ENCODE data around the gene MFSD2B.
"Not testable (repeated sequence)": the region's sequence is repeated elsewhere in the genome, so short reads cannot be mapped to it uniquely, and the experiment has no call there.

MFSD2B gene

GRCh38 chr2:24009680-24010476 lies at the start of gene MFSD2B:
Gene MFSD2B, plus strand, starts transcription at chr2:24010085. Its CDS starts 12 bp downstream, at chr2:24010097.
- Mint-ChIP-seq H3K4me3 (no peak within 1 kb of the TSS), H3K4me1 (peaks cover 4% of the 10 kb centered on the region), H3K27ac (no peak within 1 kb of the TSS), H3K9me3 (no peaks in the 10 kb centered on the region), H3K27me3 (peaks cover 30% of the 10 kb centered on the region), H3K36me3 (no peaks in the 10 kb centered on the region)

GRCh38 chr2:23967846-23968245 lies 42.0 kb upstream of the MFSD2B start:
- no peaks in the 10 kb centered on the region for H3K9me3 Mint-ChIP-seq
- H3K27ac Mint-ChIP-seq: no peak overlapping the region
- H3K27me3 Mint-ChIP-seq: no peaks in the 10 kb centered on the region
- H3K4me3 Mint-ChIP-seq: no peak overlapping the region
- peaks cover 5% of the 10 kb centered on the region for H3K36me3 Mint-ChIP-seq
- H3K4me1 Mint-ChIP-seq: peaks cover 3% of the 10 kb centered on the region

GRCh38 chr2:23976883-23977282 lies 33.0 kb upstream of the MFSD2B start:
- Mint-ChIP-seq H3K9me3 (no peaks in the 10 kb centered on the region), H3K4me1 (no peaks in the 10 kb centered on the region), H3K36me3 (peaks cover 6% of the 10 kb centered on the region), H3K27me3 (no peaks in the 10 kb centered on the region), H3K27ac (no peak overlapping the region), H3K4me3 (no peak overlapping the region)

- Mint-ChIP-seq H3K9me3 (no peaks in the 10 kb centered on the region), H3K27ac (no peak overlapping the region), H3K27me3 (no peaks in the 10 kb centered on the region), H3K36me3 (no peaks in the 10 kb centered on the region), H3K4me1 (no peaks in the 10 kb centered on the region), H3K4me3 (no peak overlapping the region)
These were observed 21.5 kb upstream of the MFSD2B start for GRCh38 chr2:23988371-23988770.

- Mint-ChIP-seq H3K4me1 (no peaks in the 10 kb centered on the region), H3K36me3 (peaks cover 2% of the 10 kb centered on the region), H3K4me3 (no peak overlapping the region), H3K27me3 (no peaks in the 10 kb centered on the region), H3K27ac (no peak overlapping the region), H3K9me3 (no peaks in the 10 kb centered on the region)
These were observed 17.0 kb upstream of the MFSD2B start for GRCh38 chr2:23992931-23993330.

GRCh38 chr2:23993736-23994269 lies 16.1 kb upstream of the MFSD2B start:
- no peak overlapping the region for H3K4me3 Mint-ChIP-seq

GRCh38 chr2:23994567-23994966 lies 15.3 kb upstream of the MFSD2B start:
- H3K9me3 Mint-ChIP-seq: no peaks in the 10 kb centered on the region
- H3K4me3 Mint-ChIP-seq: no peak overlapping the region

More at GRCh38 chr2:23993736-23994269, 16.1 kb upstream of the MFSD2B start:
- H3K27me3 Mint-ChIP-seq: no peaks in the 10 kb centered on the region
- no peaks in the 10 kb centered on the region for H3K9me3 Mint-ChIP-seq
- H3K36me3 Mint-ChIP-seq: peaks cover 5% of the 10 kb centered on the region
- H3K27ac Mint-ChIP-seq: no peak overlapping the region
- H3K4me1 Mint-ChIP-seq: no peaks in the 10 kb centered on the region

GRCh38 chr2:24007693-24008092 lies 2.2 kb upstream of the MFSD2B start:
- Mint-ChIP-seq H3K9me3 (no peaks in the 10 kb centered on the region), H3K4me1 (peaks cover 4% of the 10 kb centered on the region)

More at GRCh38 chr2:23994567-23994966, 15.3 kb upstream of the MFSD2B start:
- Mint-ChIP-seq H3K4me1 (no peaks in the 10 kb centered on the region), H3K27ac (peak overlapping the region; percentile 30), H3K36me3 (peaks cover 5% of the 10 kb centered on the region), H3K27me3 (no peaks in the 10 kb centered on the region)

GRCh38 chr2:24008672-24009366 lies 1.1 kb upstream of the MFSD2B start:
- no peak overlapping the region for H3K27ac Mint-ChIP-seq
- no peak overlapping the region for H3K4me3 Mint-ChIP-seq
- no peaks in the 10 kb centered on the region for H3K9me3 Mint-ChIP-seq
- peaks cover 4% of the 10 kb centered on the region for H3K4me1 Mint-ChIP-seq
- H3K27me3 Mint-ChIP-seq: peaks cover 28% of the 10 kb centered on the region
- no peaks in the 10 kb centered on the region for H3K36me3 Mint-ChIP-seq

More at GRCh38 chr2:24007693-24008092, 2.2 kb upstream of the MFSD2B start:
- H3K36me3 Mint-ChIP-seq: no peaks in the 10 kb centered on the region
- peaks cover 25% of the 10 kb centered on the region for H3K27me3 Mint-ChIP-seq
- no peak overlapping the region for H3K4me3 Mint-ChIP-seq
- no peak overlapping the region for H3K27ac Mint-ChIP-seq

- Mint-ChIP-seq H3K27ac (no peak overlapping the region), H3K4me3 (no peak overlapping the region), H3K4me1 (peaks cover 4% of the 10 kb centered on the region), H3K36me3 (no peaks in the 10 kb centered on the region), H3K9me3 (no peaks in the 10 kb centered on the region), H3K27me3 (peaks cover 28% of the 10 kb centered on the region)
These were observed 562 bp upstream of the MFSD2B start for GRCh38 chr2:24009367-24009679.

- Mint-ChIP-seq H3K4me1 (peaks cover 4% of the 10 kb centered on the region), H3K4me3 (no peak overlapping the region), H3K27me3 (peaks cover 30% of the 10 kb centered on the region), H3K9me3 (no peaks in the 10 kb centered on the region), H3K27ac (no peak overlapping the region), H3K36me3 (no peaks in the 10 kb centered on the region)
These were observed 778 bp downstream of the MFSD2B start for GRCh38 chr2:24010477-24011249.

- Mint-ChIP-seq H3K36me3 (no peaks in the 10 kb centered on the region), H3K4me3 (no peak overlapping the region), H3K4me1 (peaks cover 4% of the 10 kb centered on the region), H3K27ac (peak overlapping the region; percentile 84), H3K27me3 (peaks cover 30% of the 10 kb centered on the region), H3K9me3 (no peaks in the 10 kb centered on the region)
These were observed 1.6 kb downstream of the MFSD2B start for GRCh38 chr2:24011250-24012104.

GRCh38 chr2:24012521-24013188 lies 2.8 kb downstream of the MFSD2B start:
- no peaks in the 10 kb centered on the region for H3K9me3 Mint-ChIP-seq
- no peak overlapping the region for H3K4me3 Mint-ChIP-seq
- H3K27ac Mint-ChIP-seq: no peak overlapping the region

GRCh38 chr2:24014902-24015301 lies 5.0 kb downstream of the MFSD2B start:
- not testable (repeated sequence) for H3K4me1 Mint-ChIP-seq, H3K27ac Mint-ChIP-seq, H3K4me3 Mint-ChIP-seq, H3K9me3 Mint-ChIP-seq, H3K36me3 Mint-ChIP-seq
- H3K27me3 Mint-ChIP-seq: peaks cover 22% of the 10 kb centered on the region

More at GRCh38 chr2:24012521-24013188, 2.8 kb downstream of the MFSD2B start:
- no peaks in the 10 kb centered on the region for H3K36me3 Mint-ChIP-seq
- peaks cover 4% of the 10 kb centered on the region for H3K4me1 Mint-ChIP-seq
- H3K27me3 Mint-ChIP-seq: peaks cover 30% of the 10 kb centered on the region

All from activated naive CD4-positive, alpha-beta T cell treated with anti-CD3 and anti-CD28 coated beads, Interleukin-2, amount 50 U/mL, for 24 hours (primary cell).